ENCODE results near the gene UBE2Z.
"Not testable (repeated sequence)": the region's sequence is repeated elsewhere in the genome, so short reads cannot be mapped to it uniquely, and the experiment has no call there.

UBE2Z gene

DNA sequence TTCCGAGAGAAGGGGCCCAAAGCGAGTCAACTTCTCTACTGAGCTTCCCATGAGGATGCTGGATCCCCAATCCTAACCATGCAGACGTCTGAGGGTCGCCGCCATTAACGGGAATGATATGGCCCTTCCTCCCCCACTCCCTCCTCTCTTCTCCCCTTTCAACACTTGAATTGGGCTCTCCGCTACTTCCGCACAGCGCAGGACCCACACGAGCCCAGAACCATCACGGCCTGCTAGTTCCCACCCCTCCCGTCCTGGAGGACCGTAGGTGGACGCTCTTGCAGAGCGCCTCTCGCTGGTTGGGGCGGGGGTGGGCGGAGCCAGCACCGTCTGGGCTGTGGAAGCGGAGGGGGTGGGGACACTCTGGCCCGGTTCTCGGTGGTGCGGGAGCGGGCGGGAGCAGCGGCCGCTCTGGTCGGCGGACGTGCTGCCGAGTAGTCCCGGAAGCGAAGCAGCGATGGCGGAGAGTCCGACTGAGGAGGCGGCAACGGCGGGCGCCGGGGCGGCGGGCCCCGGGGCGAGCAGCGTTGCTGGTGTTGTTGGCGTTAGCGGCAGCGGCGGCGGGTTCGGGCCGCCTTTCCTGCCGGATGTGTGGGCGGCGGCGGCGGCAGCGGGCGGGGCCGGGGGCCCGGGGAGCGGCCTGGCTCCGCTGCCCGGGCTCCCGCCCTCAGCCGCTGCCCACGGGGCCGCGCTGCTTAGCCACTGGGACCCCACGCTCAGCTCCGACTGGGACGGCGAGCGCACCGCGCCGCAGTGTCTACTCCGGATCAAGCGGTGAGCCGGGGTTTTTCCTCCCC is at the start of gene UBE2Z:
Gene UBE2Z (plus strand): TSS at position 361 of the 797 bp plus-strand sequence. CDS start 97 bp downstream, at position 458.
- DNase-seq (ENCODE audit: low read depth) = peak; percentile 97

GRCh38 chr17:48860034-48860433 is 48.2 kb upstream of the UBE2Z start:
- DNase-seq (ENCODE audit: low read depth) = peak; percentile 34

- no peak for DNase-seq (ENCODE audit: low read depth)
These were observed 47.8 kb upstream of the UBE2Z start for GRCh38 chr17:48860456-48860855.

DNA sequence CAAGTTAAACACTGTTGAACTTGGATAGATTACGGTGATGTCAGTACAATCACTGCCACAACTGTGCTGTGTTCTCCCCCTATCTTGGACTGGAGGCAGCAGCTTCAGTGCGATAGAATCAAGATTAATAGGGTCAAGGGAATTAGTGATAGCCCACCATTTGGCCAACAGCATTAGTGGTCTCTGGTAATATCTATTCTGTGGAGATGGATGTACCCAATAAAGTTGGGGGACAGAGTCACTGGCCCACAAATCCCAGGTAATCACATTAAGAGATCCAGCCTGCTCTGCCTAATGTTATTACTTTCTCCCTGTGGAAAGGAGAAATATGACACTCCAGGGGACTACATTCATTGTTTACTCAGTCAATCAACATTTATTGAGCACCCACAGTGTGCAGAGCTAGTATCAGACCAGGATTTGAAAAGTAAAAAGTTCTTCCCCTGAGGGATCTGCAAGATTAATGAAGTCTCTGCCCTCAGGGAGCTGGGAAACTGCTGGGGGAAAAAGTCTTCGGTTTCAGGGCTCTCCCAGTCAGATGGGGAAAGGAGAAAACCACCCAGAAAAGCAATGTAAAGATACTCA is 39.2 kb upstream of the UBE2Z start:
- DNase-seq (ENCODE audit: low read depth) = no peak

- no peak for DNase-seq (ENCODE audit: low read depth)
These were observed 38.3 kb upstream of the UBE2Z start for GRCh38 chr17:48869821-48870318.

DNA sequence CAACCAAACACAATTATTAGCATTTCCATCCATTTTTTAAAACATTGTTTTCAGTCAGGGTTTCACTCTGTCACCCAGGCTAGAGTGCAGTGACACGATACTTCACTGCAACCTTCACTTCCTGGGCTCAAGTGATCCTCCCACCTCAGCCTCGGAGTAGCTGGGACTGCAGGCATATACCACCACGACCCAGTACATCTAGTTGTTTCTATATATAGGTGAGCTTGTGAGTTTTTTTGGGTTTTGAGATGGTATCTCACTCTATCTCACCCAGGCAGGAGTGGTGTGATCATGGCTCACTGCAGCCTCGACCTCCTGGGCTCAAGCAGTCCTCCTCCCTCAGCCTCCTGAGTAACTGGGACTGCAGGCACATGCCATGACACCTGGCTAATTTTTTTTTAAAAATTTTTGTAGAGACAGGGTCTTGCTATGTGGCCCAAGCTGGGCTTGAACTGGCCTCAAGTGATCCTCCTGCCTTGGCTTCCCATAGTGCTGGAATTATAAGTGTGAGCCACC is 37.1 kb upstream of the UBE2Z start:
- no peak for DNase-seq (ENCODE audit: low read depth)

GRCh38 chr17:48871551-48872351 is 36.5 kb upstream of the UBE2Z start:
- DNase-seq (ENCODE audit: low read depth) = no peak

GRCh38 chr17:48872409-48872808 is 35.8 kb upstream of the UBE2Z start:
- not testable (repeated sequence) for DNase-seq (ENCODE audit: low read depth)

- DNase-seq (ENCODE audit: low read depth) = no peak
These were observed 35.0 kb upstream of the UBE2Z start for GRCh38 chr17:48873209-48873608.

DNA sequence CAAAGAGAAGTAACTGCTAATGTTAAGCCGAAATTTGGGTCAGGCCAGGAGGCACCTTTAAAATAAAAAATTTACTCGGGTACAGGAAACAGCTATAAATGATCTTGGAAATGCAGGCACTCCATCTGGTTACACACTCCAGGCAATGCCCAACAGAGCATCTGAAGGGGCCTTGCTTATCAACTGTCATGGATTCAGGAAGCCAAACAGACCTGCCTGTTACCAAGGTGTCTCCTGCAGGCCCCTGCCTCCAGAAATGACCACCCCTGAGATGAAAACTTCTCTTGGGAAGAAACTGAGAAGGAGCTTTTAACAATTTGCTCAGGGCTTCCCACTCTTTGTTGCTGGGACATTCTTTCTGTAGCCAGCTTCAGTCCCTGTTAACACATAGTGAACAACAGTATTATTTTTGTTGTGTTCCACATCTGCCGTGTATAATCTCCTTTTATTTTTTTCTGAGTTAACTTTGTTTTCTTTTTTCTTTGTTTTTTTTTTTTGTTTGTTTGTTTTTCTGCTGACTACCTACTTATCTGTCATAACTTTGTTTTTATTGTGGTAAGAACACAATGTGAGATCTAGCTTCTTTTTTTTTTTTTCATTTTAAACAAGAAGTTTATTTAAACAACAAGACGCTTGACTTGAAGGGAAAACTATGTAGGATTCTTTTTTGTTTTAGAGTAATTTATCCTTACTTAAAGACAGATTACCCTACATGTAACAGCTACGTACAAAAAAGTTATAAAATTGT is 34.3 kb upstream of the UBE2Z start:
- DNase-seq (ENCODE audit: low read depth) = no peak

DNA sequence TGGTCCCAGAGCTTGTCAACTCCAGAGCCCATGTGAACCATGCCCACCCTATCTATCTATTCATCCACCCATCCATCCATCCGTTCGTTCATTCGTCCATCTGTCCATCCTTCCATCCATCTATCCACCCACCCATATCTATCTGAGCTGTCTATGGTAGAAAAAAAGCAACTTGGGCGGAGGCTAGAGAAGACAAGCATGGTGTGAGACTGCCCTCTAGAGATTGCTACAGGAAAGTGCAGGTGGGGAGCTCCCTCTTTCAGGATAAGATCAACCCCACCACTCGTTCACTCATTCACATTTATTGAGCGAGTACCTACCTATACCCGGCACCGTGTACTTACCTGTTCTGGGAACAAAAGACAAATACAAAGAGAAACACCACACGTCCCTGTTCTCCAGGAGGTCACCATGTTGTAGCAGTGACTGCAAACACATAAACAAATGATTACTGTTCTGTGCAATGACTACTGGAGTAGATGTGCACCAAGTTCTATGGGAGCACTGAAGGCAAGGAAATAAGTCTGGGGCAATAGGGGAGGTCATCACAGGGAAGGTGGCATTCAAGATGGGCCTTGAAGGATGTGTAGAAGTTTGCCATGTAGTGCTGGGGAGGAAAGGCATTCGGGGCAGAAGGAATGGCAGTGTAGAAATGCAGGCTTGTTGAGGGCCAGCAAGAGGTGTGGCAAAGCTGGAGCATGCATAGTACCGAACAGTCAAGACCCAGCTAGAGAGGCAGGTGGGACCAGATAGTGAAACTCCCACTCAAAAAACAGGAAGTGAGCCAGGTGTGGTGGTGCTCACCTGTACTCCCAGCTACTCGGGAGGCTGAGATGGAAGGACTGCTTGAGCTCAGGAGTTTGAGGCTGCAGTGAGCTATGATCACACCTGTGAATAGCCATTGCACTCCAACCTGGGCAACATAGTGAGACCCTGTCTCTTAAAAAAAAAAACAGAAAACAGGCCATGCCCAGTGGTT is 29.0 kb upstream of the UBE2Z start:
- peak; percentile 84 for DNase-seq (ENCODE audit: low read depth)

- no peak for DNase-seq (ENCODE audit: low read depth)
These were observed 25.9 kb upstream of the UBE2Z start for GRCh38 chr17:48882272-48882671.

- DNase-seq (ENCODE audit: low read depth) = no peak
These were observed 25.0 kb upstream of the UBE2Z start for GRCh38 chr17:48883171-48883570.

GRCh38 chr17:48890086-48890485 is 18.1 kb upstream of the UBE2Z start:
- no peak for DNase-seq (ENCODE audit: low read depth)

- peak; percentile 48 for DNase-seq (ENCODE audit: low read depth)
These were observed 15.1 kb upstream of the UBE2Z start for GRCh38 chr17:48892940-48893645.

DNA sequence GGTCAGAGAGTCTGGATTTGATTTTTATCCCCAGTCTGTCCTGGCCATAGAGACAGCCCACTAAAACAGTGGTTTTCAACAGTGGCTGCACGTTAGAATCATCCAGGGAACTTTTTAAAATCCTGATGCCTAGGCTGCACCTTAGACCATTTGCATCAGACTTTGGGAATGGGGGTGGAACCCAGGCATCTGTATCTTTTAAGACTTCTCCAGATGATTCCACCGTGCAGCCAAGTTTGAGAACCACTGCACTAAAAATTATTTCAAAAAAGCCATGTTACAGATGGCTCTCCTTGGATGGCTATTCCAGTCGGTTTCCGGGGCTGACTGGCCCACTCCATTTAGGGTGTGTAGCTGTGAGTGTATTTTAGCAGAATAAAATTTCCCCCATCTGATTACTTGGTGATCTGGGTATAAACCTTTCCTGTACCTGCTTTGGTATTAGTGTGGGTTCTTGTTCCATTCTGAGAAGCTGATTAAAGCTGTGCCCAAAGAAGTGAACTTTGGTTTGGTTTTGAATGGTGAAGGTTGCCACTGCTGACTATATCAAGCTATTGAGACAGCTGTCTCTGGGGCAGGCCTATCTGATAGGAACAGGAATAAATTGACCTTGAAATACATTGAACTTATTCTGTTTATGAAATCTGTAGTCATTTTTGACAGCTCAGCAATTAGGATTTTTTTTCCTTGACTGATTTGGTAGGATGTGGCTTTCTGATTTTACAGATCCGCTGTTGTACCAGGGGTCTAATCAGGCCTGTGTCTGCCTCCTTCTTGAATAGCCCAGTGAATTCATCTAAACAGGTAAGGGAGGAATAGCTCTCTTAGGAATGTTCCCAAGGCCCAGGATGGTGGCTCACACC is 14.3 kb upstream of the UBE2Z start:
- no peak for DNase-seq (ENCODE audit: low read depth)

DNA sequence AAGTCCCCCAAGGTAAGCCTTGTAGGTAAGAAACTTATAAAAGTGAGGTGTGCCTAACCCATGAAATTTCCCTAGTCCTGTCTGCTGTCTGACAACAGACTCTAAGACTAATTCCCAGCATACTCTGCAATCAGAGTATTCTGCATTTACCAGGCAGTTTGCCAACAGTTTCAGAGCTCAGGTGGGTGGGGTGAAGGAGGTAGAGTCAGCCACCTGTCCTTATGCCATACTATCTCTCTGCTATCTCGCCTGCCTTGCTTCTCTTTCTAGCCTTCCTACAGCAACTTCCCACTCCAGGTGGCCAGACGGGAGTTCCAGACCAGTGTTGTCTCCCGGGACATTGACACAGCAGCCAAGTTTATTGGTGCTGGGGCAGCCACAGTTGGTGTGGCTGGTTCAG is 13.3 kb upstream of the UBE2Z start:
- no peak for DNase-seq (ENCODE audit: low read depth)

GRCh38 chr17:48901241-48901640 is 7.0 kb upstream of the UBE2Z start:
- no peak for DNase-seq (ENCODE audit: low read depth)

DNA sequence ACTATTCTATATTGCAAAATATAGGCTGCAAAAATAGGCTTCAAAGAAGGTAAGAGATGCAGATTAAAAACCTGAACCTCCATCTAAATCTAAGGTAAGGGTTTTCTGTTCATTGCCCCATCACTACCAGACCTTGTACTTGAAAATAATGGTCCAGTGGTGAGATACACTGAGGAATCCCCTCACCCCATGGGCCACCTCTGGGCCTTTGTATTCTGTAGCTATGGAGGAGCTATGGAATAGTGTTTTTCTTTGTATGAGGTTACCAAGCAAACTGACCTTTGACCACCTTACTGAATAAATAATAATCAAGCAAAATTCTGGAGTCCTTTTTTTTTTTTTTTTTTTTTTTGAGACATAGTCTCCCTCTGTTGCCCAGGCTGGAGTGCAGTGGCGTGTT is 4.8 kb upstream of the UBE2Z start:
- no peak for DNase-seq (ENCODE audit: low read depth)

All from ELR (cell line).